ENCODE results near the gene UROS. TPM values are rescaled to one million over a fixed set of nuclear protein-coding genes. Genes with fewer than 3 reads are reported as not detected.

Gene UROS
- total and polyA plus RNA-seq, 5 donors = 57.6 to 86.1 (median 75.8) TPM

GRCh38 chr10:125757742-125758141, 65.3 kb downstream of the UROS start:
- no peak overlapping the region for H3K4me3 ChIP-seq (ENCODE audit: low read length)
- ATAC-seq (no peak), DNase-seq (no peak)
- WGBS = 88% methylated on average over 4 of the region's 4 CpGs
- no peaks in the 10 kb centered on the region for H3K27me3 ChIP-seq (ENCODE audit: control insufficient read depth, insufficient read depth)
- intact Hi-C loops (cut with DNase I) = no loop called here
- H3K9me3 ChIP-seq (ENCODE audit: control insufficient read depth, low read length) = no peaks in the 10 kb centered on the region
- H3K4me1 ChIP-seq (ENCODE audit: control insufficient read depth, insufficient read depth, low read length) = peaks cover 1% of the 10 kb centered on the region
- H3K27ac ChIP-seq (ENCODE audit: low read length) = no peak overlapping the region

DNA sequence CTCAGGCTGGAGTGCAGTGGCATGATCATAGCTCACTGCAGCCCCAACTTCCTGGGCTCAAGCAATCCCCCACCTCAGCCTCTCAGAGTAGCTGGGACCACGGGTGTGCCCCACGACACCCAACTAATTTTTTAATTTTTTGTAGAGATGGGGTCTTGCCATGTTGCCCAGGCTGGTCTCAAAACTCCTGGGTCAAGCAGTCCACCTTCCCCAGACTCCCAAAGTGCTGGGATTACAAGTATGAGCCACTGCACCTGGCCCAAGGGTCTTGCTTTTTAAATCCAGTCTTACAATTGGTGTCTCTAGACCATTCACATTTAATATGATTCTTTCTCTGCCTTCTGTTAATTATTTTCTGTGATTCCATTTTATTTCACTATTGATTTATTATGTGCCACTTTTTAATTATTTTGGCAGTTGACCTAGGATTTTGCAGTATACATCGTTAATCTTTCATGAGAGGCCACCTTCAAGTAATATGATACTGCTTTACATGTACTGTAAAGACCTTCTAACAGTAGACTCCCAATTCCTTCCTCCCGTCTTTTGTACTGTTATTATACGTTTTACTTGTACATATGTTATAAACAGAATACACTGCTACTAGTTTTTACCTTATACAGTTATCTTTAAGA, 66.1 kb downstream of the UROS start:
- intact Hi-C loops (cut with DNase I) = no loop called here

DNA sequence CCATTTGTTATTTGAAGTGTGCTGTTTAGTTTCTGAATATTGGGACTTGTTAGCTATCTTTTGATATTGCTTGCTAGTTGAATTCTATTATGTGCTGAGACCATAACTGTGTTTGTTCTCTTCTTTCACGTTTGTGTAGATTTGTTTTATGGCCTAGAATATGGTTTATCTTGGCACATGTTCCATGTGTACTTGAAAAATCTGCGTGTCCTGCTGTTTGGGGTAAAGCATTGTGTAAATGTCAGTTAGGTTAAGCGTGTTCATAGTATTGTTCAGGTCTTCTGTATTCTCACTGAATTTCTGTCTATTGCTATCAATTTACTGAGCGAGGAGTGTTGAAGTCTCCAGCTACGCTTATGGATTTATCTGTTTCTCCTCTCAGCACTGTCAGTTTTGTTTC, 66.9 kb downstream of the UROS start:
- Histone ChIP-seq H3K4me3 (ENCODE audit: low read length) (no peak overlapping the region), H3K27me3 (ENCODE audit: control insufficient read depth, insufficient read depth) (no peaks in the 10 kb centered on the region), H3K27ac (ENCODE audit: low read length) (no peak overlapping the region), H3K9me3 (ENCODE audit: control insufficient read depth, low read length) (no peaks in the 10 kb centered on the region), H3K4me1 (ENCODE audit: control insufficient read depth, insufficient read depth, low read length) (peaks cover 1% of the 10 kb centered on the region)
- ATAC-seq = no peak
- WGBS = 77% methylated on average over 5 of the region's 5 CpGs
- DNase-seq = no peak
- intact Hi-C loops (cut with DNase I) = no loop called here

More for the DNA sequence above, 66.1 kb downstream of the UROS start:
- DNase-seq (no peak), ATAC-seq (no peak)
- Histone ChIP-seq H3K27ac (ENCODE audit: low read length) (no peak overlapping the region), H3K4me3 (ENCODE audit: low read length) (no peak overlapping the region), H3K27me3 (ENCODE audit: control insufficient read depth, insufficient read depth) (no peaks in the 10 kb centered on the region), H3K9me3 (ENCODE audit: control insufficient read depth, low read length) (no peaks in the 10 kb centered on the region), H3K4me1 (ENCODE audit: control insufficient read depth, insufficient read depth, low read length) (peaks cover 1% of the 10 kb centered on the region)
- 92% methylated on average over 5 of the region's 5 CpGs for WGBS

DNA sequence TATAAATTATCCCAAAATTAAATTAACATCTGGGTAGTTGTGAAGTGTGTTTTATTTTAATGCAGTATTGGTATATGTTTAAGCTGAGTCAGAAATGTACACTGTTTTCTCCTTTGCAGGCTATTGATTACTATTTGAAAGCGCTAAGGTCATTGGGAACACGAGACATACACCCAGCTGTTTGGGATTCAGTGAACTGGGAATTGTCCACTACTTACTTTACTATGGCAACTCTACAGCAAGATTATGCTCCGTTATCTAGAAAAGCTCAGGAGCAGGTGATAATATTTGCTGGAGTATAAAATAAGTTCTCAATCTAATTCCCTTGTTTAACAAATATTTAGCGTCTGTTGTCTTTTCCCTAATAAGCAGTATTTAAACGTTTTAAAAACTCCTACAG, 75.6 kb downstream of the UROS start:
- H3K9me3 ChIP-seq (ENCODE audit: control insufficient read depth, low read length) = no peaks in the 10 kb centered on the region

GRCh38 chr10:125744909-125745308, 78.1 kb downstream of the UROS start:
- Histone ChIP-seq H3K4me1 (ENCODE audit: control insufficient read depth, insufficient read depth, low read length) (no peaks in the 10 kb centered on the region), H3K9me3 (ENCODE audit: control insufficient read depth, low read length) (no peaks in the 10 kb centered on the region), H3K27me3 (ENCODE audit: control insufficient read depth, insufficient read depth) (no peaks in the 10 kb centered on the region), H3K27ac (ENCODE audit: low read length) (no peak overlapping the region), H3K4me3 (ENCODE audit: low read length) (no peak overlapping the region)
- 95% methylated on average over 2 of the region's 2 CpGs for WGBS
- intact Hi-C loops (cut with DNase I) = no loop called here
- no peak for DNase-seq
- ATAC-seq = no peak

More for the DNA sequence above, 75.6 kb downstream of the UROS start:
- Histone ChIP-seq H3K4me1 (ENCODE audit: control insufficient read depth, insufficient read depth, low read length) (no peaks in the 10 kb centered on the region), H3K27ac (ENCODE audit: low read length) (no peak overlapping the region), H3K27me3 (ENCODE audit: control insufficient read depth, insufficient read depth) (no peaks in the 10 kb centered on the region), H3K4me3 (ENCODE audit: low read length) (no peak overlapping the region)
- 93% methylated on average over 5 of the region's 5 CpGs for WGBS
- ATAC-seq = no peak
- DNase-seq = no peak
- intact Hi-C loops (cut with DNase I) = no loop called here

DNA sequence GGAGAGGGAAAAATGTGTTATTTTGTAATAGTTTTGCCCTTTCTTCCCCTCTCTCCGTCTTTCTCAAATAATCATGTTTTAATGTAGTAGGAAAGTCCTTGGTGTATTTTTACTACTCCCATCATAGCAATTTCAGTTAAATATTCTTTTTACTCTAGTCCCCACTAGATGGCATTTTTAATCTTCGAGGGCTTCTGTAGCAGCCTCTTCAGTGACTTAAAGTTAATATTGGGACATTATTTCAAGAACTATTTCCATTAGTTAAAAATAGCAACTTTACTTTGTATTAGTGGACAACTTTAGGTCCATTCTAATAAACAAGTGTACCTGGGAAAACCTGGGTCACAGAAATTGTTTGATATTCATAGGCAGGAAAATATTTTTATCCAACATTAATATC, 80.6 kb downstream of the UROS start:
- DNase-seq (no peak), ATAC-seq (no peak)
- Histone ChIP-seq H3K4me3 (ENCODE audit: low read length) (no peak overlapping the region), H3K27ac (ENCODE audit: low read length) (no peak overlapping the region), H3K9me3 (ENCODE audit: control insufficient read depth, low read length) (no peaks in the 10 kb centered on the region), H3K4me1 (ENCODE audit: control insufficient read depth, insufficient read depth, low read length) (no peaks in the 10 kb centered on the region), H3K27me3 (ENCODE audit: control insufficient read depth, insufficient read depth) (no peaks in the 10 kb centered on the region)
- intact Hi-C loops (cut with DNase I) = no loop called here
- 56% methylated on average over 2 of the region's 2 CpGs for WGBS

DNA sequence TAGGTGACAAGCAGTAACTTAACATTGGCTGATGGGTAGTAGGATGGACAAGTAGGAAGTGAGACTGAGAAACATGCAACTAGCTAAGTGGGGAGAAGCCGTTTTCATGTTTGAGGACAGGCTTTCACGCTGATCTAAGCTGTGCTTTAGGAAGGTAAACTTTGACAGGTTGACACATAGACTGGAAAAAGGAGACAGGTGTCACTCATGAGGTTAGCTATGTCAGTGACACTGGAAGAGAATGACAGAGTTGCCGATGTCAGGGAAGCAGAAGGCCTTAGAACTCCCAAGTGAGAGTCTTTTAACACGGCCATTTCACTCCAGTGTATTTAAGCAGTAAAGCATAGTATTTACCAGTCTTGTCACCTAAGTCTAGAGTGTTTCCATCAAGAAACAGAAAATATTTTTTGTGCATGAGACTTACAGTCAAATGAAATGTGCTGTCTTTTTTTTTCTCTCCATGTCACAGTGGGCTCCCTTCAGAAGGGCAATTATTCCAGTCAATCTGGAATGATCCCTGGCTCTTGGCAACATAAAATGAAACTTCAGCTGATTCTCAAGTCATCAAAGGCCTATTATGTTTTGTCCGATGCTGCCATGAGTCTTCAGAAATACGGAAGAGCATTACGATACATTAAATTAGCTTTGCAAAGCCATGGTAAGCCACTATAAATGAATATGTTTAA, 82.9 kb downstream of the UROS start:
- Histone ChIP-seq H3K4me3 (ENCODE audit: low read length) (no peak overlapping the region), H3K27me3 (ENCODE audit: control insufficient read depth, insufficient read depth) (no peaks in the 10 kb centered on the region), H3K9me3 (ENCODE audit: control insufficient read depth, low read length) (no peaks in the 10 kb centered on the region), H3K4me1 (ENCODE audit: control insufficient read depth, insufficient read depth, low read length) (no peaks in the 10 kb centered on the region), H3K27ac (ENCODE audit: low read length) (no peak overlapping the region)
- 86% methylated on average over 7 of the region's 7 CpGs for WGBS
- ATAC-seq (no peak), DNase-seq (no peak)
- intact Hi-C loops (cut with DNase I) = no loop called here

Small RNAs within 50 kb of the gene (microRNA-seq; reads per million reads assigned to microRNA genes)
- 0 to 4.8 reads per million in 2 donors for gene MIR4484

Other genes starting within 250 kb of the UROS start
- gene TEX36, start 140.1 kb downstream of the UROS start, total RNA-seq = not detected
- gene TEX36, start 140.1 kb downstream of the UROS start, polyA plus RNA-seq = not detected
- gene EDRF1, start 103.5 kb downstream of the UROS start, total RNA-seq = 10 to 100 TPM; 12.0 to 14.7 (median 14.2) TPM
- 10.8 TPM for gene EDRF1, start 103.5 kb downstream of the UROS start, polyA plus RNA-seq
- gene MMP21, start 47.4 kb downstream of the UROS start, total RNA-seq = 1 to 10 TPM in 2 of 4 donors, under 1 TPM in 2; 0.47 to 1.4 (median 1.0) TPM
- gene MMP21, start 47.4 kb downstream of the UROS start, polyA plus RNA-seq = 0.20 TPM
- 10 to 100 TPM; 44.5 to 52.4 (median 48.0) TPM for gene BCCIP, start 288 bp upstream of the UROS start, total RNA-seq
- gene BCCIP, start 288 bp upstream of the UROS start, polyA plus RNA-seq = 61.2 TPM
- 10 to 100 TPM; 35.6 to 42.5 (median 36.2) TPM for gene DHX32, start 58.0 kb upstream of the UROS start, total RNA-seq
- 23.3 TPM for gene DHX32, start 58.0 kb upstream of the UROS start, polyA plus RNA-seq
- gene FANK1, start 73.3 kb upstream of the UROS start, total RNA-seq = 1 to 10 TPM in 1 of 4 donors, under 1 TPM in 3; 0.37 to 1.0 (median 0.51) TPM
- gene FANK1, start 73.3 kb upstream of the UROS start, polyA plus RNA-seq = 0.41 TPM

Measured in right cardiac atrium (tissue), 5 donors.